ENCODE measurements around the gene FBXL7.

GRCh38 chr5:15889001-15889400 lies 389.0 kb downstream of the FBXL7 start:
- no peak for TF ChIP-seq CTCF (IDR thresholded peaks at IDR 0.05; ENCODE audit: low read depth, low read length, missing input control)
- no peak for TF ChIP-seq SP1 (IDR thresholded peaks at IDR 0.05)
- no peak for TF ChIP-seq REST (IDR thresholded peaks at IDR 0.05)
- TF ChIP-seq ZBTB33 (IDR thresholded peaks at IDR 0.05) = no peak
- no peak for TF ChIP-seq HNF4A (conservative IDR thresholded peaks at IDR 0.05)
- TF ChIP-seq RAD21 (IDR thresholded peaks at IDR 0.05) = no peak

Data from liver (tissue), 3 donors.